GM18526 (cell line): ENCODE data around the gene ACSF3.

ENCODE experiments used
- POLR2A ChIP-seq: IDR thresholded peaks from 3 replicates; pipeline ENCODE4 v1.6.1; 2011; ENCODE audit not compliant: insufficient read length; ENCODE audit errors: extremely low read depth

The ACSF3 gene

GRCh38 chr16:89112377-89113151, 18.9 kb downstream of the ACSF3 start:
- TF ChIP-seq POLR2A, result no peak

GRCh38 chr16:89113152-89113547, 19.5 kb downstream of the ACSF3 start:
- no peak for TF ChIP-seq POLR2A

- TF ChIP-seq POLR2A, result peak; percentile 23
Measured at GRCh38 chr16:89113661-89114060, 20.0 kb downstream of the ACSF3 start.

GRCh38 chr16:89114159-89114981, 20.7 kb downstream of the ACSF3 start:
- no peak for TF ChIP-seq POLR2A

- peak; percentile 21 for TF ChIP-seq POLR2A
Measured at GRCh38 chr16:89115216-89115861, 21.7 kb downstream of the ACSF3 start.

GRCh38 chr16:89116341-89117226, 22.9 kb downstream of the ACSF3 start:
- TF ChIP-seq POLR2A, result no peak

GRCh38 chr16:89117227-89117974, 23.7 kb downstream of the ACSF3 start:
- no peak for TF ChIP-seq POLR2A

- TF ChIP-seq POLR2A, result no peak
Measured at GRCh38 chr16:89117975-89118289, 24.3 kb downstream of the ACSF3 start.

- no peak for TF ChIP-seq POLR2A
Measured at GRCh38 chr16:89118361-89119165, 24.9 kb downstream of the ACSF3 start.

- no peak for TF ChIP-seq POLR2A
Measured at GRCh38 chr16:89119166-89119621, 25.5 kb downstream of the ACSF3 start.

- TF ChIP-seq POLR2A, result no peak
Measured at GRCh38 chr16:89119661-89120141, 26.0 kb downstream of the ACSF3 start.

- no peak for TF ChIP-seq POLR2A
Measured at GRCh38 chr16:89120281-89120680, 26.6 kb downstream of the ACSF3 start.

GRCh38 chr16:89120921-89121351, 27.3 kb downstream of the ACSF3 start:
- no peak for TF ChIP-seq POLR2A
